Measurements from ENCODE around the gene ARHGEF10L.

The ARHGEF10L gene

DNA sequence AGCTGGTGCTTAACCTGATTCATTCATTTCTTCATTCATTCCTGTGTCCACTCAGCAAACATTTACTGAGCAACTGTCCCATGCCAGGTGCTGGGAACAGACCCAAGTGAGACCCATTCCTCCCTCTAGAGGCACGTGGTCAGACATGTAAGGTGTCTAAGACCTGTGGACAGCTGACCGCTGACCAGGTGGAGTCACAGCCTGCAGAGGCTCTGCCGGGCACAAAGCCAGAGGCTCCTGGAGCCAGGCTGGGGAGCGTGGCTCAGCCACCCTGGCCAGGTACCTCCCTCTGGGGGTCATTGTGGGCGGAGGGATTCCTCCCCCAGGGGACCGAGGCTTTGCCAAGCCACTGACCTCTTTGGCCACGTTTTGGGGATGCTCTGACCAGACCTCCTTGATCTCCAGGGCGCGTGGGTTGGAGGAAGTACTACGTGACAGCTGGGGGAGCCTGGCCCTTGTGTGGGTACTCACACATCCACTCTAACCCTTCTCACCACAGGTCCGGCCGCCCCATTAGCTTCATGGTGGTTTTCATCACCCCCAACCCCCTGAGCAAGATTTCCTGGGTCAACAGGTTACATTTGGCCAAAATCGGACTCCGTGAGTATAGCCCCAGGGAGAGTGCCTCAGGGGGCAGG, 100.3 kb downstream of the ARHGEF10L start:
- no peak for DNase-seq

DNA sequence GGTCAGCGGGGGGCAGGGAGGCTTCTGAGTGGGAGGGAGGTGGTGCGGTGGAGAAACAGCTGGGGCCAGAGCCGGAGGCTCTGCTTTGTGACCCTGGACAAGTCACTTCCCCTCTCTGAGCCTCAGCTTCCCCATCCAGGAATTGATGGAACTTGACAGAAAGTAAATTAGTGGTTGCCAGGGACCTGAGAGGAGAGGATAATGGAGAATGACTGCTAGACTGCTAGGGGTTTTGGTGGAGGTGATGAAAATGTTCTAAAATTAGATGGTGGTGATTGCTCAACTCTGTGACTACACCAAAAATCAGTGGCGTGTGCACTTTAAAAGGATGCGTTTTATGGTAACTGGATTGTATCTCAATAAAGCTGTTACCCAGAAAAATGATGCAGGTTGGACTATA, 100.9 kb downstream of the ARHGEF10L start:
- no peak for DNase-seq

DNA sequence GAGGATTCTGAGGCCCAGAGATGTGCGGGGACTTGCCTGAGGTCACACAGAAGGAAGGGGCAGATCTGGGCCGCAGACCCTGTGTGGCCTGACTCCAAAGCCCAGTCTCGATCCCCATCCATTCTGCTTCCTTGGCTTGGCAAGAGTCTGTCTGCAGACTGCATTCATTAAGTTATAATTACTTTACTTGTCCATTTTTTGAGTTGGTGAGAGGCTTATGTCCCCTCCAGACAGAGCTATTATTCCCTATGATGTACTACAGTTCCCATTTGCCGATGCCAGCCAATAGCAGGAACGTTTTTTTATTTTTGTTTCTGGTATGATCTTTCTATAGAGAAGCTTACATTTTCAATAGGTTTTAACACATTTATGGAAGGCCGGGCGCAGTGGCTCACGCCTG, 101.5 kb downstream of the ARHGEF10L start:
- no peak for DNase-seq

DNA sequence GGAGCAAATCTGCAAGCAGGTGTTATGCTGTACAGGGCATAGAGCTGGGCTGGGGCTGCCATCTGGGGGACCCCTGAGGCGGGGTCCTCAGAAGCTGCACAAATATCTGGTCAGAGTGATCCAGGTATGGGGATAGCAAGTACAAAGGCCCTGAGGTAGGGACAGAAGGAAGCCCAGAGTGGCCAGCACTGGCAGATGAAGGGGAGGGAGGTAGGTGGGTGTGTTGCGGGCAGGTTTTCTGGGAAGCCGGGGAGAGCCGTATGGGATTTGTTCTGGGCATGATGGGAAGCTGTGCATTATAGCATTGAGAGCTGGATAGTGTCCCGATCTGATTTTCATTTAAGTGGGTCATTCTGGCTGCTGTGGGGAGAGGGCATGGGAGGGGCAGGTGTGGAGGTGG, 102.7 kb downstream of the ARHGEF10L start:
- DNase-seq: no peak

DNA sequence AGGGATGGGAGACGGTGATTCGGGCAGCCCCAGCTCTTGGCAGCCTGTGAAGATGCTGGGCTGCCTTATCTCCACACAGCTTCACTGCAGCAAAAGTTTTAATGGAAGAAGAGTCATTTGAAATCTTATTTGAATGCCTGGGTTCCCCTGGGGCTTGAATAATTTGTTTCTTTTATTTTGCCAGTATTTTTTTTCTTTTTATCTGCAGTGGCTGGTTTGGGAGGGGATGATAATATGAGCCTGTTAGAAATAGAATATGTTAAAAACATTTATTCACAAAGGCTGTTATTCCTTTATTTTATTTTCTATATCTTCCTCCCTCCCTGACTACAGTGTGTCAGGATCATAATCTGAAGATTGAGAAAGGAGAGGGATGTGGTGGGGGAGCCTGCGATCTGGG, 103.4 kb downstream of the ARHGEF10L start:
- no peak for DNase-seq

DNA sequence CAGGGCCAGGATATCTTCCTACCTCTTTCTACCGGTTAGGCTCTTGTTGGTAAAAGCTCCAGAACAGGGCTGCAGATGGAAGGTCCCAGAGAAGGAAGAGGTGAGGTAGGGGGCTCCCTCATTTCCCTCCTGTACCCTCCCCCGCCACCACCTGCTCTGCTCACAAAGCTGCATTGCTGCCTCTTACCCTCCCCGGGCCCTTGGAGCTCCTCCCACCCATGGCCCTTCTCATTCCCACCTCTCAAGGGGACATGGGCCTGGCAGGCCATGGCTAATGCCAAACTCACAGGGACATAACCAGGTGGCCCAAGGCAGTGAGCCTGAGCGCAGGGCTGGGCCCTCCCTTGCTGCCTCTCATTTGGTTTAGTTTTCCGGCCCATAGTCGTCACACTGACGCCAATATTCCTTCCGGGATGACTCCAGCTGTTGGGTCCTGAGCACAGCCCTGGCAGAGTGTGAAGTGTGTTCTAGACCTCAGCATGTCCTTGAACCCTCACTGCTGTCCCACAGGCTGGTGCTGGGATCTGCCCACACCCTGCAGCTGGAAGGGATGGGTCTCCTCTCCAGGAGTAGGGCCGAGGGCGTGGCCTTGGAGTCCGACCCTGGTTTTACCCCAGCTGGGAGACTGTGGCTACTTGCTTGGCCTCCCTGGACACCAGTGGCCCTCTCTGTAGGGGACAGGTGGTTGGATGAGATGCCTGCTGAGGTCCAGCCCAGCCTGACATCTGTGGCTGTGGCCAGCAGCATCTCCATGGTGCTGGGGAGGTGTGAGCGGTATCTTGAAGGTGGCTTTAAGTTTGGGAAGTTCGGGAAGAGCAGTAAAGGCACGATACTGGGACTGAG, 104.6 kb downstream of the ARHGEF10L start:
- DNase-seq: no peak

DNA sequence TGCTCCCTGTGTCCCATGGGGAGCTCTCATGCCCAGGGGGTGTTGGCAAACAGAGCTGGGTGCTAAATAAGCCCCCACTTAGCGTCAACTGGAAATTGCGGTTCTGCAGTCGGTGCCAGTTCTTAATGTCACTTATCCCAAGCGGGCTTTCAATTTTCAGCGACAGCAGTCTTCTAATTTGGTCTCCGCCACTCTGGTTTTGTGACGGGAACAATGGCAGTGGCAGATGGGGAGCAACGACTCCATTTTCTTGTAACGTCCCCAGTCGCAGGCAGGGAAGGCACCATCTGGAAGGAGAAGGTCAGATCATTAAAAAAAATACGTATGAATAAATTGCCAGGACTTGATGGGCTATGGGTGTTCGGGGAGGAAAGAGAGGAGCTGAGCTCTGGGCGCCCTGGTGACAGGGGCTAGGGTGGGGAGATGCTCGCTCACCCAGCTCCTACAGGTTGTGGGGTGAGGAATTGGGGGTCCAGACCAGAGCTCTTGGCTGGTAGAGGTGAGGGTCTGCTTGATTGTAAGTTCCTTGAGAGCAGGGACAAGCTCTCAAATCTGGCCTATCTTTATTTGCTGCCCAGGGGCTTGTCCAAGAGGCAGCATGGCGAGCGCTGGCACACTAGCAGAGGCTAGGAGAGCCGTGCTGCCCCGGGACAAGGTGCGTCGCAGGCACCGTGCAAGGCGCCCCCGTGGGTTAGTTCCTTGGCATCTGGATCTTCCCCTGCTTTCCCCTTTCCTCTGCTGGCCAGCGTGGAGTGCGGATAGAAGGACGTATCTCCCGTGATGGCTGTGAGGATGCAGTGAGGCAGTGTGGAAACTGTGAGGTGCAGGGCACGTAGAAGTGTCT, 105.8 kb downstream of the ARHGEF10L start:
- DNase-seq: no peak

DNA sequence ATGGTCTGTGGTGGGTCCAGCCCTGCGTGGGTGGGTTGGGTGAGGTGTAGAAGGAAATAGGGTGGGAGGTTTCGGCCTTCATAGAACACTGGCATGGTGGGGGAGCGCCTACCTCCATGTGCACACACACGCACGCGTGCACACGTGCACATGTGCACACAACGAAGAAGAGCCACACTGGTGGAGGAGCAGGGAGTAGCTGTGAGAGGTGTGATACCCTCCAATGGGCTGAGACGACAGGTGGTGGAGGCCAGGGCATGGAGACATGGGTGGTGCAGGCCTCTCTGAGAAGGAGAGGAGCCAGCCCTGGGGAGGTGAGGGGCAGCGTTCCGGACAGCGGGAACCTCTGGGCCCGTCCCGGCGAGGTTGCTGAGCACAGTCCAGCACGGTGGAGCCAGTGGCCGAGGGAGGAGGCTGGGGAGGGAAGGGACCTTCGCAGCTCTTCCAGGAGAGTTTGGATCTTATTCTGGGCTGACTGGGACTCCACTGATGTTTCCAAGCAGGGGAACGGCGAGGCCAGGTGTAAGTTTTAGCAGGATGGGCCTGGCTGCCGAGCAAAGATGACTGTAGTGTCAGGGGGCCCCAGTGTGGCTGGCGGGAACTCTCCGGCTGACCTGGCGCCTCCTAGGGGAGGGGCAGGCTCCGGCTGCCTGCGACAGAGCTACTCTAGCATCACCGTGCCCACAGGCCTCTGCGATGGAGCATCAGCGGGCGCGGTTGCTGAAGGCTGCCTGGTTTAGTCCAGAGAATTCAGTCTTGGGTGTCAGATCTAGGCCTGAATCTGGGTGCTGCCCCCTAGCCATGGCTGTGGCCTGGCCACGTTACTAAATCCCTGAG, 107.2 kb downstream of the ARHGEF10L start:
- no peak for DNase-seq

DNA sequence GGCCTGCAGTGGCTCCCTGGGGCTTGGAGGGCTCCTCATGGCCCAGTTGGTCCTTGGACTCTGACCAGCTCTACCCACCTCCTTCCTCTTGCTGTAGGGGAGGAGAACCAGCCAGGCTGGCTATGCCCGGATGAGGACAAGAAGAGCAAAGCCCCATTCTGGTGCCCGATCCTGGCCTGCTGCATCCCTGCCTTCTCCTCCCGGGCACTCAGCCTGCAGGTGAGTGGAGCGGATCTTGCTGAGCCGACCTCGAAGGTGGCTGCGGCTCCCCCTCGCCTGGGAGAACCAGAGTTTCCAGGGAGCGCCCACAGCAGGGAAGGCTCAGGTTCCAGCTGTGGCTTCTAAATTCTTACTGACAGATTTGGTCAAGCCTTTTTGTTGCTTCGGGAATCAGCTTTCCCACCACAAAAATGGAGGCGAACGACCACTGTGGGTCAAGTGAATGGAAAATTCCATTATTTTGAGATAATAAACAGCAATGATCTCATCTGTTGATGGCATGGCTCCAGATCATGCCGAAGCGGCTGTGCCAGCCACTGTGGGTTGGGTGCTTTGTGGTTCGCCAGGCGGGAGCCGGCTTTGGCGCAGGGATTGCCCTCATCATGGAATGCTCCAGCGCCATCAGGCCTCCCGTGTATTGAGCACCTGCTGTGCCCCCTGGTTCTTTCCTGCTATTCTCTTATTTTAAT, 109.1 kb downstream of the ARHGEF10L start:
- no peak for DNase-seq

DNA sequence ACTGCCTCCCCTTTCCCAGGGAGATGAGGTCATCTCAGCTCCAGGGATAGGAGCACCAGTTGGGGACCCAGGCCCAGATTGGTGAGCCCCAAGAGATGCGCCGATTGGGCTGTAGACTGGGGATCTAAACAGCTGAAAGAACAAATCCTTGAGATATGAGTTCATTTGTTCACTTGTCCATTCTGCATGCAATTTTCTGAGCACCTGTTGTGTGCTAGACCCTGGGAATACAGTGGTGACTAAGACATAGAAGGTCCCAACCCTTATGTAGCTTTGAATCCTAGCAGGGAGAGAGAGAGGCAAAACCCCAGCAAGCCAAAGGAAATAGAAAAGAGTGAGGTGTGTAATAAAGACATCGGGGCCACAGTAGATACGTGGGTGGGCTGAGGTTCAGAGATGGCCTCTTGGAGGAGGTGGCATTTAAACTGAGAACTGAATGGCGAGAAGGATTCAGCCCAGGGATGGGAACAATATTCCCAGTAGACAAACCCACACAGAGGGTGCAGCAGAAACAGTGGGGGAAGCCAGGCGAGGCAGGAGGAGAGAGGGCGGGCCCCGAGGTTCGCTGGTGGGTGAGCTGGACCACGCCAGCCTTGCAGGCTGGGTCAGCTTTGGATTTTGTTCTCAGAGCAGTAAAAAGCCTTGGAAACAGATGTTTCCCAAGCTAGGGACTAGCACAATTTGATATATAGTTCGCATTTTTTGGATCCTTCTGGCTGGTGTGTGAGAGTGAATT, 110.0 kb downstream of the ARHGEF10L start:
- DNase-seq: no peak

DNA sequence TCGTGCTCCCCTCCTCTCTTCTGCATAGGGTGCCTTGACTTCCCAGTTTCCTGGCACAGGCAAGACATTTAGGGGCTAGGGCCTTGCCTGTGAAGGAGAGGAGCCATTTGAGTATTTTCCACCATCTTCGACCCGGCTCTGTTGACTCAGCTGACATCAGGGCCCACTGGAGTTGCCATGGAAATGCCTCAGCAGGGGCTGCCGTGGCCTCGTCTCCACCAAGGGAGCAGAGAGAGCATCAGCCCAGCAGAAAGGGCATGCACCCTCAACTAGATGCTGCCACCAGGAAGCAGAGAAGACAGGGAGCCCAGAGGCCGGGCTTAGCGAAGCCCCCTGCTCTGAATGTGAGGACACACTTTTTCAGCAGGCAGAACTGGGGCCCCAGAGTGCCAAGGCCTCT, 113.8 kb downstream of the ARHGEF10L start:
- DNase-seq: no peak

DNA sequence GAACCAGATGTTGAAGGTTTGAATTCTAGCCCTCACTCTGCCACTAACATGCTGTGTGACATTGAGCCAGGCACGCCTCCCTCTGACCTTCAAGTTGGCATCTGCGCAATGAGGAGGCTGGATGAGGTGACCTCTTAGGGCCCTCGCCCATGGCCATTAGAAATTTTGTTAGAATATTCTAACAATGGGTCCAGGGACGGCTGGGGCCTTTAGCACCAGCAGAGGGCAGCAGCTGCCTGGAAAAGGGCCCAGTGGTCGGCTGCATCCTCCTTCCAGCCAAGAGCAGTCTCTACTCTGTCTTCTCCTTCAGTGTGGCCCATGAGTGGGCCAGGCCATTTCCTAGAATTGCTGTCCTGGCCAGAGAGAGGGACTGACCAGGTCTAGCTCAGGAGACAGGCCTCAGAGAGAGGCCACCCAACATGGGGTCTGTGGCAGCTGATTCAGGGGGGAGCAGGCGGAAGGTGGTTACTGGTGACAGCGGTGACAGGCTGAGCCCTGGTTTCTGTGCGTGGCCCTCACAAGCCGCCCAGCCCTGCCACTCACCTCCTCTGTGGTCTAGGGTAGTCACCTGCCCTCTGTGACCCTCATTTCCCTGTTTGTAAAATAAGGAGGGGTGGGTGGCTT, 114.3 kb downstream of the ARHGEF10L start:
- no peak for DNase-seq

DNA sequence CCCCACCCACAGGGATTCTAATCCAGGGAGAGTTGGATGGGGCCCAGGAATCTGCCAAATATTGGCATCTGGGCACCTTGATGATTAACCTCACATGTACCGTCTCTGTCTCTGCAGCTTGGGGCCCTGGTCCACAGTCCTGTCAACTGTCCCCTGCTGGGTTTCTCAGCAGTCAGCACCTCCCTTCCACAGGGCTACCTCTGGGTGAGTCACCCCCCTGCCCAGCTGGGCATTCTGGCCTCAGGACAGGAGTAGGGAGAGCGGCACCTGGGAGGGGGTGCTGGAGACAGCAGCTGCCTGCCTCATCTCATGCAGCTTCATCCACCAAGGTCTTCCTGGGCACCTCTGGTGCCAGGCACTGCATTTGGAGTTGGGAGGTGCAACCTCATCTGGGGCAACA, 115.0 kb downstream of the ARHGEF10L start:
- no peak for DNase-seq

DNA sequence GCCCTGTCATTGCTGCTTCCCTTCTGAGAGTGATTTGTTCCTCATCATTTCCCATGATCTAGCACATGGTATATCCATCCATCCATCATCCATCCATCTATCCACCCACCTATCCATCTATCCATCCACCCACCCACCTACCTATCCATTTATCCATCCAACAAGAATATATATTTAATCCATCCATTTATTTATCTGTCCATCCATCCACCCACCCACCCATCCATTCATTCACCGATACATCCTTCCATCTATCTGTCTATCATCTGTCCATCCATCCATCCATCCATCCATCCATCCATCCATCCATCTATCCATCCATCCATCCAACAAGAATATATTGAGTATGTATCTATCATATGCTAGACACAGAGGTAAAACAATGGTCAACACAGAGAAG, 115.7 kb downstream of the ARHGEF10L start:
- no peak for DNase-seq

DNA sequence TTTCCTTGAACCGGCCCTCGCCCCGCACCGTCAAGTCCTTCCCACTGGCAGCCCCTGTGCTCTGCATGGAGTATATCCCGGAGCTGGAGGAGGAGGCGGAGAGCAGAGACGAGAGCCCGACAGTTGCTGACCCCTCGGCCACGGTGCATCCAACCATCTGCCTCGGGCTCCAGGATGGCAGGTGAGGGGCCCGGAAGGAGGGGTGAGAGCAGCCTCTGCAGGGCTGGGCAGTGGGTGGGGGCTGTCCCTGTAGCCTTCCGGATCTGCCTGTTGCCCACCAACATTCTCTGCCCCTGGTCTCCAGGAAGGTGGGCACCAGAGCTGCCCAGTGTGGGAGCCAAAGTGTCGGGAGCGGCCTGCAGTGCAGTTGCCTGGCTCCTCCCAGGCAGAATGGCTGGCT, 116.4 kb downstream of the ARHGEF10L start:
- no peak for DNase-seq

DNA sequence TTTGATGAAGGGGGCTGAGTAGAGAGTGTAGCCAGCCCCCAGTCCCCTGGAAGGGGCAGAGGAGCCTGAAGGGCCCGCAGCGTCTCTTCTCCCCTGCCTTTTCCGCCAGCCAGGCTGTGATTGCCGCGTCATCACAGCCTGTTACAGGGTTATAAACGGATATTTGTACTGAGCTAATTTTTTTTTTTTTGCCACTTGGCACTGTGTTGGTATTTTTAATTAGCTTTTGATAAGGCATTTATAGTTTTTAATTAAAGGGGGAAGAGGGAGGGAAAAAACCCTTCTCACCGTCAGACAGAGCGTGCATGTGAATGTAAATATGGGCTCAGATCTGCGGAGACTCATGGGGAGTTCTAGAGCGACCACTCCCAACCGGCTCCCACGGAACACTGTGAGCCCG, 117.9 kb downstream of the ARHGEF10L start:
- no peak for DNase-seq

DNA sequence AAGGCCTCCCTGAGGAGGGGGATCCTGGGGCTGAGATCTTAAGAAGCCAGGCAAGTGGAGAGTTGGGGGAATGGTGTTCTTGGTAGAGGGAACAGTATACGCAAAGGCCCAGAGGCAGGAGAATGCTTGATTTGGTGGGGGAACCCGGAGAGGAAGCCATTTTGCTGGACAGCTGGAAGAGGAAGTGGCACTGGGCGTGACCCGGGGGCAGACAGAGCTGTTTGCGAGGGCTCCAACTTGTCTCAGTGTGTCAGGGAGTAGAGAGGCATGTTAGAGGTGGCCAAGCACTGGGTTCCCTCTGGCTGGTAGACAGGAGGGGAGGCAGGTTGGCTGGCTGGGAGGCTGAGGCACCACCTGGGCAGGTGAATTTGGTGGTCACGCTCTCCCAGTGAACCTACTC, 119.3 kb downstream of the ARHGEF10L start:
- no peak for DNase-seq

DNA sequence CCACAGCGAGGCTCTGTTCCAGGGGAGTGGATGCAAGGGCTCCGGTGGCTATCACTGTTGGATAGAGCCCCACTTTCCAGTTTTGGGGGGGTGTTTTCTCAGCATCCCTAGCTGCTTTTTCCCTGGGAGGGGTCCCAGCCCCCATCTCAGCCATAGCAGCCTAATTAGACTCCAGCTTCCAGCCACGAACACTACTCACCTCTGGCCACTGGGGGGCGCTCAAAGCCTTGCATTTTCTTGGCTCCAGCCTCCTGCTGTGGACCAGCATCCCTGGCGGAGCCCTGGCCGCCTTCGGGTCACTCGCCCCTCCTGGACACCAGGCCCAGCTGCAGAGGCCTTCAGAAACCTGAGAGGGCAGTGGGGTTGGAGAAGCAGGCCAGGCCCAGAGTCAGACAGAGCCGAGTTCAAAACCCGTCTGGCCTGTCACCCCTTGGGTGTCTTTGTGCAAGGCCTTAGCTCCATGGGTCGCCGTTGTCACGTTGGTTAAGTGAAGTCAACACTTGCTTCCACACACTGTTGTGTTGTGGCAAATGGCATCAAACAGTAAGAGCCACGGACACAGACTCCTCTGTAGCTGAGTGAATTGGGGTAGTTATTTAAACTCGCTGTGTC, 122.2 kb downstream of the ARHGEF10L start:
- DNase-seq: no peak

DNA sequence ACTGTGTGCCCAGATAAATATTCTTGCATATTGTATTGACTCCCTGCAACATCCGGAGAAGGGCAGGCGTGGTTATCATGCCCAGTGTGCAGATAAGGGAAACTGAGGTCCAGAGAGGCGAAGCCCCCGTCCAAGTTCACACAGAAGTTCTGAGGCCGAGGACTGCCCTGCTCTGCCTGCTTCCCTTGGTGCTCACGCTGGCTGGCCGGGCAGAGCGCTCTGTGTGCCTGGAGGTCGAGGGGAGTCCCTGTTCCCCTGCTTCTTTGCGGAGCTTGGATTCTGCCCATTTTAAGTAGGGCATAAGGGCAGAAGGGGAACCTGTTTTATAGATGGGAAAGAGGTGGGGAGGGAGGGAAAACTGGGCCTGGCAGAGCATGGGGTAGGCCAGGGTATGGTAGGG, 122.8 kb downstream of the ARHGEF10L start:
- DNase-seq: no peak

DNA sequence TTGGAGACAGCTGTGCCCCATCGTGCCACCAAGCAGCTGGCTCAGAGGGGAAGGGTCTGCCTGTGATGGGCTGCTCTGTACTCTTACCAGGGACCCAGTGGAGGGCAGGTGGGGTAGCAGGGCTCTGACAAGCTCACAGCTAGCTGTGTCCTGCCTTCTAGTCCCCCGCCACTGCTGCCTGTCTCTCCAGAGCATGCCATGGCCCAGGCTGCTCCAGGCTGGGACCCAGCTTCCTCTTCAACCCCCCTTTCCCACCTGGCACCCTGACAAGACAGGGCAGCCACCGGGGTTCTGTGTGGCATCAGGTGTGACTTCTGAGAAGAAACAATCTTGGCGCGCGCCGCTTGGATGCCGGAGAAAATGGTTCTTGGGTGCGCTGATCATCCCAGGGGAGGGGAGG, 123.3 kb downstream of the ARHGEF10L start:
- no peak for DNase-seq

DNA sequence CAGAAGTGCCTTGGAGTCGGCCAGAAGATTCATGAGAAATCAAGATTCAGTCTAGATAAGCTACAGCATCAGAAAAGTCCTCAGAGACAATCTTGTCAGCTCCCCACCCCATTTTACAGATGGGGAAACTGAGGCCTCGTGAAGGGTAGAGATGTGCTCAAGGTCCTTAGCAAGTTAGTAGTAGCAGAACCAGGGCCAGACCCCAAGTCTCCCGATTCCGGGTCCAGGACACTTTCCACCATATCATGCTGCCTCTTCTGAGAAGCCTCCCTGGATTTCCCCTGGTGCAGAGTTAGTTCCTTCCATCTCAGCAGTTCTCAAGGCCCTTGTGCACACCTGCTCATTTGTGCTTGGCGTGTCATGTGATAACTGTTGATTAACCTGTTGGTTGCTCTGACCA, 124.1 kb downstream of the ARHGEF10L start:
- DNase-seq: no peak
